ENCODE measurements around the gene KLRK1.

DNA sequence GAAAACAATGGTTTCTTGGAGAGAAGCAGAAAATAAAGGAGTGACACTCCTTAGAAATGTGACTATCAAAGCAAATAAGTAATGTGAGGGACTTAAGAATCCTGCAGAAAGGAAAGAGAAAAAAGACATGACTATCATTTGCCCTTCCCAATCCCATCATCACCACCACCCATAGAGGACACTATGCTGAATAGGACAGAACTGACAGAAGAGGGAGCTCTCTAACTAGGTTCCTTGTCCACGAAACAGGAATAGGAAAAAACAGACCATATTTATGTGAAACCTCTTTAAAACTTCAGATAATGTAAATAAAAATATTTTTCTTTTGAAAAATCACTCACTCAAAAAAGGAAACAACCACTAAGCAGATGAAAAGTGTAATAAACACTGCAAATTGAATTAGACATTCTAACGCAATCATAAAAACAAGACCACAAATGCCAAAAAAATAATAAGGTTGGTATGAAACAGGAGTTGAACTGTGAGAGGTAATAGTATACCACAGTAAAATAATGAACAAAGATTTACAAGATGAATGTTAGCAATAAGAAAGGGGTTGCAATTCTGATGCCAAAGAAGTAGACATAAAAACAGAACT is 58.1 kb downstream of the KLRK1 start:
- TF ChIP-seq, protein P1, sequence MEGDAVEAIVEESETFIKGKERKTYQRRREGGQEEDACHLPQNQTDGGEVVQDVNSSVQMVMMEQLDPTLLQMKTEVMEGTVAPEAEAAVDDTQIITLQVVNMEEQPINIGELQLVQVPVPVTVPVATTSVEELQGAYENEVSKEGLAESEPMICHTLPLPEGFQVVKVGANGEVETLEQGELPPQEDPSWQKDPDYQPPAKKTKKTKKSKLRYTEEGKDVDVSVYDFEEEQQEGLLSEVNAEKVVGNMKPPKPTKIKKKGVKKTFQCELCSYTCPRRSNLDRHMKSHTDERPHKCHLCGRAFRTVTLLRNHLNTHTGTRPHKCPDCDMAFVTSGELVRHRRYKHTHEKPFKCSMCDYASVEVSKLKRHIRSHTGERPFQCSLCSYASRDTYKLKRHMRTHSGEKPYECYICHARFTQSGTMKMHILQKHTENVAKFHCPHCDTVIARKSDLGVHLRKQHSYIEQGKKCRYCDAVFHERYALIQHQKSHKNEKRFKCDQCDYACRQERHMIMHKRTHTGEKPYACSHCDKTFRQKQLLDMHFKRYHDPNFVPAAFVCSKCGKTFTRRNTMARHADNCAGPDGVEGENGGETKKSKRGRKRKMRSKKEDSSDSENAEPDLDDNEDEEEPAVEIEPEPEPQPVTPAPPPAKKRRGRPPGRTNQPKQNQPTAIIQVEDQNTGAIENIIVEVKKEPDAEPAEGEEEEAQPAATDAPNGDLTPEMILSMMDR (IDR thresholded peaks at IDR 0.05 in 2 of 3, conservative IDR thresholded peaks at IDR 0.05 in 1 of 3; ENCODE audit: borderline replicate concordance in 1 of 3, insufficient read depth in 1 of 3, low read depth in 2 of 3, low read length in 2 of 3), result peak; percentile 81 to 95 (median 83)
- TF ChIP-seq EGR1 (IDR thresholded peaks at IDR 0.05; ENCODE audit: low read depth), result no peak
- no peak for TF ChIP-seq EZH2 (IDR thresholded peaks at IDR 0.05)
- no peak for TF ChIP-seq POLR2A (IDR thresholded peaks at IDR 0.05; ENCODE audit: borderline replicate concordance, extremely low read depth, insufficient read depth, insufficient read length)
- no peak for TF ChIP-seq ZNF274 (IDR thresholded peaks at IDR 0.05; ENCODE audit: low read depth, low read length)
- no peak for TF ChIP-seq TCF7L2 (IDR thresholded peaks at IDR 0.05; ENCODE audit: borderline replicate concordance, extremely low read depth, insufficient read depth, insufficient read length)
- no peak for TF ChIP-seq MAX (IDR thresholded peaks at IDR 0.05)
- TF ChIP-seq RAD21 (IDR thresholded peaks at IDR 0.05; ENCODE audit: low read depth), result peak; percentile 94
- no peak for TF ChIP-seq JUND (IDR thresholded peaks at IDR 0.05)
- TF ChIP-seq POLR2AphosphoS5 (IDR thresholded peaks at IDR 0.05; ENCODE audit: low read depth, low read length), result no peak
- TF ChIP-seq ELF1 (IDR thresholded peaks at IDR 0.05; ENCODE audit: borderline replicate concordance, low read depth), result no peak
- TF ChIP-seq, protein P2, sequence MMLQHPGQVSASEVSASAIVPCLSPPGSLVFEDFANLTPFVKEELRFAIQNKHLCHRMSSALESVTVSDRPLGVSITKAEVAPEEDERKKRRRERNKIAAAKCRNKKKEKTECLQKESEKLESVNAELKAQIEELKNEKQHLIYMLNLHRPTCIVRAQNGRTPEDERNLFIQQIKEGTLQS (IDR thresholded peaks at IDR 0.05), result no peak

Data from HCT116 (cell line).